SK-N-SH (cell line): ENCODE data around the gene PPP1R1B.

ENCODE experiments used
- EP300 ChIP-seq, 2 experiments: IDR thresholded peaks; 2 replicates each; pipeline versions ENCODE4 v1.4.0 to v1.6.1; 2012; ENCODE audit warnings: borderline replicate concordance in 1 of 2, low read depth in 1 of 2, low read length in 1 of 2
- GABPA ChIP-seq: IDR thresholded peaks from 2 replicates; pipeline ENCODE4 v1.4.0; 2012; ENCODE audit warnings: low read depth, mild to moderate bottlenecking
- MEF2A ChIP-seq: IDR thresholded peaks from 2 replicates; pipeline ENCODE4 v1.4.0; 2012; ENCODE audit warnings: low read depth, borderline replicate concordance
- POLR2AphosphoS5 ChIP-seq: IDR thresholded peaks from 2 replicates; pipeline ENCODE4 v1.6.1; 2012; ENCODE audit warnings: low read depth, low read length
- RFX5 ChIP-seq: IDR thresholded peaks from 2 replicates; pipeline ENCODE4 v1.6.1; 2012; ENCODE audit warnings: mild to moderate bottlenecking, improper control_type of control experiment, low read length
- SMC3 ChIP-seq: IDR thresholded peaks from 2 replicates; pipeline ENCODE4 v1.6.1; 2012; ENCODE audit warnings: low read depth, low read length, improper control_type of control experiment
- TEAD4 ChIP-seq: IDR thresholded peaks from 2 replicates; pipeline ENCODE4 v1.4.0; 2012; ENCODE audit warnings: mild to moderate bottlenecking, borderline replicate concordance; ENCODE audit not compliant: insufficient read depth
- TF ChIP-seq, protein P1 (sequence below): fragments of 200-600 bp; sonication (generic); IDR thresholded peaks from 2 replicates; pipeline ENCODE4 v1.6.1; 2017; ENCODE audit warnings: antibody characterized with exemption, mild to moderate bottlenecking, moderate library complexity
- TF ChIP-seq, protein P2 (sequence below): IDR thresholded peaks from 2 replicates; pipeline ENCODE4 v1.6.1; 2012; ENCODE audit warnings: mild to moderate bottlenecking, low read depth, low read length, moderate library complexity

DNA sequence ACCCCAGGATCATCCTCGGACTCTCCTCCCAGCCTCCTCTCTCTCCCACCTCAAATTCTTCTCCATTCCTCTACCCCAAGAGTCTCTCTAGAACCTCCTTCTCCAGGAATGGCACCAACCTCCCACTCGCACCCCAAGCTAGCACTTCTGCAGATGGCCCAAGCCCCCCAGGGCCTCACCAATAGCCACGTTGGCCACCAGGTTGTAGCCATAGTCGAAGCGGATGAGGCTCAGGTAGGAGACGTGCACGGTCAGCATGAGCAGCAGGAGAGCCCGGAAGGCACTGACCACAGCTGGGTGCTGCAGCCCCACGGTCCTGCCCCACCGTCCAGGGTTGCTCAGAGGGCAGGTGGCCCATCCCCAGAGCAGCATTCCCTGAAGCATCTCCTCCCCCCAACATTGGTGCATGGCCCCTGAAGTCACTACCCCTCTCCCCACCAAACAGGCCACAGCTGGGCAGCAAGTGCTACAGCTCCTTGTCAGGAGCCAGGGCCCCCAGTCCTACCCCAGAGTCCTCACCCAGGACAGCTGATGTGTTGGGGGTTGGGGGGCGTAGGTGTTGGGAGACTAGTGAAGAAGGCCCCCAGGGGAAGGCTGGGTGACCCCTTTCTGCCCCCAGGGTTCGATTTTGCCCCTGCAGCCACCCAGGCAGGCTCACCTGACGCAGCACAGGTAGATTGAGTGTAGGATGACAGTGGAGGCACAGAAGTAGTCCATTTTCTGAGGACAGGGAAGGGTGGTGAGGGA, 46.8 kb downstream of the PPP1R1B start:
- no peak for TF ChIP-seq POLR2AphosphoS5
- no peak for TF ChIP-seq SMC3
- TF ChIP-seq, protein P1, sequence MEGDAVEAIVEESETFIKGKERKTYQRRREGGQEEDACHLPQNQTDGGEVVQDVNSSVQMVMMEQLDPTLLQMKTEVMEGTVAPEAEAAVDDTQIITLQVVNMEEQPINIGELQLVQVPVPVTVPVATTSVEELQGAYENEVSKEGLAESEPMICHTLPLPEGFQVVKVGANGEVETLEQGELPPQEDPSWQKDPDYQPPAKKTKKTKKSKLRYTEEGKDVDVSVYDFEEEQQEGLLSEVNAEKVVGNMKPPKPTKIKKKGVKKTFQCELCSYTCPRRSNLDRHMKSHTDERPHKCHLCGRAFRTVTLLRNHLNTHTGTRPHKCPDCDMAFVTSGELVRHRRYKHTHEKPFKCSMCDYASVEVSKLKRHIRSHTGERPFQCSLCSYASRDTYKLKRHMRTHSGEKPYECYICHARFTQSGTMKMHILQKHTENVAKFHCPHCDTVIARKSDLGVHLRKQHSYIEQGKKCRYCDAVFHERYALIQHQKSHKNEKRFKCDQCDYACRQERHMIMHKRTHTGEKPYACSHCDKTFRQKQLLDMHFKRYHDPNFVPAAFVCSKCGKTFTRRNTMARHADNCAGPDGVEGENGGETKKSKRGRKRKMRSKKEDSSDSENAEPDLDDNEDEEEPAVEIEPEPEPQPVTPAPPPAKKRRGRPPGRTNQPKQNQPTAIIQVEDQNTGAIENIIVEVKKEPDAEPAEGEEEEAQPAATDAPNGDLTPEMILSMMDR, result no peak
- no peak for TF ChIP-seq TEAD4
- no peak for TF ChIP-seq EP300 (IDR thresholded peaks at IDR 0.05; ENCODE audit: borderline replicate concordance in 1 of 2, low read depth in 1 of 2, low read length in 1 of 2)
- TF ChIP-seq GABPA, result no peak
- TF ChIP-seq, protein P2, sequence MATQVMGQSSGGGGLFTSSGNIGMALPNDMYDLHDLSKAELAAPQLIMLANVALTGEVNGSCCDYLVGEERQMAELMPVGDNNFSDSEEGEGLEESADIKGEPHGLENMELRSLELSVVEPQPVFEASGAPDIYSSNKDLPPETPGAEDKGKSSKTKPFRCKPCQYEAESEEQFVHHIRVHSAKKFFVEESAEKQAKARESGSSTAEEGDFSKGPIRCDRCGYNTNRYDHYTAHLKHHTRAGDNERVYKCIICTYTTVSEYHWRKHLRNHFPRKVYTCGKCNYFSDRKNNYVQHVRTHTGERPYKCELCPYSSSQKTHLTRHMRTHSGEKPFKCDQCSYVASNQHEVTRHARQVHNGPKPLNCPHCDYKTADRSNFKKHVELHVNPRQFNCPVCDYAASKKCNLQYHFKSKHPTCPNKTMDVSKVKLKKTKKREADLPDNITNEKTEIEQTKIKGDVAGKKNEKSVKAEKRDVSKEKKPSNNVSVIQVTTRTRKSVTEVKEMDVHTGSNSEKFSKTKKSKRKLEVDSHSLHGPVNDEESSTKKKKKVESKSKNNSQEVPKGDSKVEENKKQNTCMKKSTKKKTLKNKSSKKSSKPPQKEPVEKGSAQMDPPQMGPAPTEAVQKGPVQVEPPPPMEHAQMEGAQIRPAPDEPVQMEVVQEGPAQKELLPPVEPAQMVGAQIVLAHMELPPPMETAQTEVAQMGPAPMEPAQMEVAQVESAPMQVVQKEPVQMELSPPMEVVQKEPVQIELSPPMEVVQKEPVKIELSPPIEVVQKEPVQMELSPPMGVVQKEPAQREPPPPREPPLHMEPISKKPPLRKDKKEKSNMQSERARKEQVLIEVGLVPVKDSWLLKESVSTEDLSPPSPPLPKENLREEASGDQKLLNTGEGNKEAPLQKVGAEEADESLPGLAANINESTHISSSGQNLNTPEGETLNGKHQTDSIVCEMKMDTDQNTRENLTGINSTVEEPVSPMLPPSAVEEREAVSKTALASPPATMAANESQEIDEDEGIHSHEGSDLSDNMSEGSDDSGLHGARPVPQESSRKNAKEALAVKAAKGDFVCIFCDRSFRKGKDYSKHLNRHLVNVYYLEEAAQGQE, result no peak
- TF ChIP-seq MEF2A, result no peak
- TF ChIP-seq RFX5, result no peak
